GM06990 (cell line): ENCODE measurements around the gene AFF3.

Experiments used
- DNase-seq: peaks from one replicate; pipeline ENCODE4 v3.0.0-alpha.2; 2011; ENCODE audit not compliant: insufficient read length; ENCODE audit errors: extremely low read depth
- H3K27me3 ChIP-seq: replicated peaks from 2 replicates; pipeline ENCODE4 v1.6.0; 2011; ENCODE audit warnings: low read length; ENCODE audit not compliant: control insufficient read depth, insufficient read depth
- H3K36me3 ChIP-seq: 2 replicates; pipeline ENCODE4 v1.5.1; 2011; ENCODE audit warnings: low read length; ENCODE audit not compliant: control insufficient read depth, insufficient read depth
- H3K4me3 ChIP-seq: replicated peaks from 2 replicates; pipeline ENCODE4 v1.5.1; 2011; ENCODE audit warnings: low read depth, mild to moderate bottlenecking, control low read depth, low read length
- CTCF ChIP-seq: IDR thresholded peaks from 2 replicates; pipeline ENCODE4 v1.5.1; 2011; ENCODE audit warnings: low read length, control low read depth, mild to moderate bottlenecking, inconsistent platforms; ENCODE audit not compliant: insufficient read depth, poor library complexity, severe bottlenecking

Gene AFF3

DNA sequence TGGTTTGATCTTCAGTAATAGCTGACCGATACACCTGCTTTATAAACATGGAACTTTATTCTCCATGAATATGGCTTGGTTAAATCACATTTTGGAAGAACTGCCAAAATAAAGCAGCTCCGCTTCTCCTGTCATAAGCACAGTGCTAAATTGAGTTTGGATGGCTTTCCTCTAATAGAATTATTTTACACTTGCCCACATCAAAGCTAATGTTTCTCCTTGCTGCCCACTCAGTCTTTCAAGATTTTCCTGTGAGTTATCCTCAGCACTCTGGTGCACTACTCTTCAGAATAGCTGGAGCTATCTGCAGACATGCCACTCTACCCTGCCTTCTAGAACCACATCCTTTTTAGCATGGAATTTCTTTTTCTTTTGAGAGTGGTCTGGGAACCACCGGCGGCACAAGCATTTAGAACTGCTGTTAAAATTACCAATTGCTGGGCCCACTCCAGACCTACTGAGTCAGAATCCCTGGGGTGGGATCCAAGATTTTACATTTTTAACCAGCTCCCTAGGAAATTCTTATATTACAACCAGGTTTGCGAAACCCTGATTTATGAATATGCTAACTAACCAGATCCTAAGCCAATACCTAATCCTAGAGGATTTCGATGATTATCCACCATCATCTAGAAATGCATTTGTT lies 283.3 kb downstream of the AFF3 start:
- no peak overlapping the region for H3K4me3 ChIP-seq
- H3K27me3 ChIP-seq, result no peaks in the 10 kb centered on the region
- no peak for DNase-seq
- H3K36me3 ChIP-seq, result no peaks in the 10 kb centered on the region
- TF ChIP-seq CTCF, result no peak

GRCh38 chr2:99857867-99858444 lies 284.4 kb downstream of the AFF3 start:
- H3K27me3 ChIP-seq, result no peaks in the 10 kb centered on the region
- no peaks in the 10 kb centered on the region for H3K36me3 ChIP-seq
- TF ChIP-seq CTCF, result no peak
- H3K4me3 ChIP-seq, result no peak overlapping the region
- no peak for DNase-seq

- no peak for DNase-seq
- TF ChIP-seq CTCF, result no peak
- H3K27me3 ChIP-seq, result no peaks in the 10 kb centered on the region
- H3K36me3 ChIP-seq, result no peaks in the 10 kb centered on the region
- no peak overlapping the region for H3K4me3 ChIP-seq
These were observed 285.0 kb downstream of the AFF3 start for GRCh38 chr2:99857372-99857771.

DNA sequence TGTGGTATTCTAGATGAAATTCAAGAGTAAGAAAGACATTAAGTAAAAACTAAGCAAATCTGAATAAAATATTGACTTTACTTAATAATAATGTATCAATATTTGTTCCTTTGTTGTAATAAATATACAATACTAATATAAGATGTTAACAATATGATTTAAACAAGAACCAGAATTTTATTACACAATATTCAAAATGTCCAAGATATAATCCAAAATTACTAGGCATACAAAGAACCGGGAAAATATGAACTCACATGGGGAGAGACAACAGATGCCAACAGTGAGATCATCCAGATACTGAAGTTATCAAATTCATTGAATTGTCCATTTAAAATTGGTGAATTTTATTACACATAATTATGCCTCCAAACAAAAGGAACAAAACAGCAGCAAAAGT lies 286.3 kb downstream of the AFF3 start:
- Histone ChIP-seq H3K4me3 (no peak overlapping the region), H3K36me3 (no peaks in the 10 kb centered on the region), H3K27me3 (no peaks in the 10 kb centered on the region)
- no peak for TF ChIP-seq CTCF
- DNase-seq, result no peak

DNA sequence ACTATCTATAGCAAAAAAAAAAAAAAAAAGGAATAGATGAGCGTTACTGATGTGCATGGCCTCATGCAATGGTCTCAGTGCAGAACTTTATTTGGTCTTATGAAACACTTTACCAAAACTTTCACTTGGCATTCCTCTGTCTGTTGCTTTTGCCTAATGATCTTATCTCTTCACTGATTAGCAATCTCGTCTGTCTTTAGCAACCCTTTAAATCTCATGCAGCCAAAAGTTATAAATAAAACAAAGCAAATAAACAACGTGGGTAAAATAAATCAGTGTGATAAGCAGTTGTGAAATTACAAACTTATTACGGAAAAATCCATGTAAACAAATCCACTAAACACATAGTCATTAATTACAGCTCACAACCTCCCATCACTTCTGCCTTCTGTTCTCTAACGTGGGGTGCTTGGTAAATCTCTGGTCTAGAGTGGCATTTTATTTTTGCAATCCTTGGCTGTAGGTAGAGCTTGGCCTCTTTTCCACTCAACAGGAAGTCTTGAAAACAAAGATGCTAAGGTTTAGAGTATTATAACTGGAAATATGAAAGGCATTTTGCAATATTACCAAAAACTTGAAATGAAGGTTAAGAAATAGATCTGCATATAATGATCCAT lies 288.0 kb downstream of the AFF3 start:
- DNase-seq, result no peak
- no peak for TF ChIP-seq CTCF
- H3K27me3 ChIP-seq, result no peaks in the 10 kb centered on the region
- no peak overlapping the region for H3K4me3 ChIP-seq
- H3K36me3 ChIP-seq, result no peaks in the 10 kb centered on the region
